HS-27A (cell line): Measurements from ENCODE around the gene APBB2.
"Not testable (repeated sequence)": the region's sequence is repeated elsewhere in the genome, so short reads cannot be mapped to it uniquely, and the experiment has no call there.

Source experiments
- DNase-seq: peaks from one replicate; pipeline ENCODE4 v3.0.0-alpha.2; 2012; ENCODE audit warnings: low read depth, missing footprints

APBB2 gene

GRCh38 chr4:41014158-41014557, 200.2 kb downstream of the APBB2 start:
- DNase-seq = no peak

DNA sequence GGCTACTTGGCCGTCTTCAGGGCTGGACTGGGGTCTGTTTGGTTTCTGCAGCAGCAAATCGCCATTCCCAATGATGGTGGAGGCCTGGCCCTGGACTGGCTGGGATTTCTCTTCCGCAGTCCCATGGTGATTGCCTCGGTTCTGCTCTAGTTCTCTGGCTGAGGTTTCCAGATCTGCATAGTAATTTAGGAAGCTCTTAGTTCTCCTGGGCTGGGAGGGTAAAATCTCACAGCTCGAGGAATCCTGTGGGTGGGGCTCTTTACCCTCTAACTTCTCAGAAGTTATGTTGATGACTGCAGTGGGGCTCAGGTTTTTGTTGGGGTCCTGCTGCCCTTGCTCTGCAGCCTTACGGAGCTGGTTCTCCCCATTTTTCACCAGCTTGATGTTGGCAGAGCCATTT, 200.6 kb downstream of the APBB2 start:
- no peak for DNase-seq

GRCh38 chr4:41012911-41013310, 201.4 kb downstream of the APBB2 start:
- no peak for DNase-seq

DNA sequence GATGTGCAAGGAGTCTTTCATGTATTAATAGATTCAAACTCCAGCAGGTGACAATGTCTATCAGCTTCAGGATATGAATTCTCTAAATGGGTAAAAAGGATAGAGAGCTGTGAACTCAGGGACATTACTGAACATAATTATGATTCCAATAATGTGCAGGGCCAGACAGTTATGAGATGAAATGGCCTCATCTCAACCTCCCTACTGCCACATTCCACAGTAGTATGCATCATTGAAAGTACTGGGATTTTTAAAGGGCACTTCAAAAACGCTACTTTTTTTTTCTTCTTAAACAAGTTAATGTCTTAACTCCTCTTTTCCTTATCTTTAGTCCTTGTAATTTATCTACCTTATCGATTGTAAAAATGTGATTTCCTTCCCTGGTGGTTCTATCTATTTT, 202.0 kb downstream of the APBB2 start:
- DNase-seq = no peak

GRCh38 chr4:41009411-41009810, 204.9 kb downstream of the APBB2 start:
- no peak for DNase-seq

DNA sequence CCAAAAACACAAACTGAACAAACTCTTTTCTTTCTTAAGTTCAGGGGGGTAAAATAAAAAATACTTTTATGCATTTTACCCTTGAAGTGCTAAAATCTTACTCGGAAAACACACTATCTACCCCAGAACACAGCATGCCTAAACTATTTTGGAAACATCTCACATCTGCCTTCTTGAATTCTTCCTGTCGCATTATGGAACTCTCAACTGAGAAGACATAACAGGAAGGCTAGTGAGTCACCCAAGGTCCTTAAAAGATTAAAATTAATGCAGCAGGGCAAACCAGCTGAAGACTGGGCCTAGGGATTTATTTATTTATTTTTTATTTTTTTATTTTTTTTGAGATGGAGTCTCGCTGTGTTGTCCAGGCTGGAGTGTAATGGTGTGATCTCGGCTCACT, 208.2 kb downstream of the APBB2 start:
- no peak for DNase-seq

- no peak for DNase-seq
Measured at GRCh38 chr4:41002309-41002708, 212.0 kb downstream of the APBB2 start.

DNA sequence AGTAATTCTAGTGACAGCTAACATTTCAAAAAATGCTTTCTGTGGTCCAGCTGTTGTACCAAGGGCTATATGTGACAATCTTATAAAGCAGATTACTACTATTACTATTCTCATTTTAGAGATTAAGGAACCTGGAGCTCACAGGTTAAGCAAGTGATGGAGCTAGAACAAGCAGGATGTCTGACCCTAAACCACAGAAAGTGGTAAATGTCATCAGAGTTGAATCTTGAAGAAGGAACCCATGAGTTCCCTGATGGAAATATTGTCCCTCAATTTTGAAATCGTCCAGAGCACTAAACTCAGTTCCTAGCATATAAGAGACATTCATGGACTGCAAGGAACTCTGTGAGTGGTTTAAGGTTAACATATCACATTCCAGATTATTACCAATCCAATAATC, 214.0 kb downstream of the APBB2 start:
- no peak for DNase-seq

DNA sequence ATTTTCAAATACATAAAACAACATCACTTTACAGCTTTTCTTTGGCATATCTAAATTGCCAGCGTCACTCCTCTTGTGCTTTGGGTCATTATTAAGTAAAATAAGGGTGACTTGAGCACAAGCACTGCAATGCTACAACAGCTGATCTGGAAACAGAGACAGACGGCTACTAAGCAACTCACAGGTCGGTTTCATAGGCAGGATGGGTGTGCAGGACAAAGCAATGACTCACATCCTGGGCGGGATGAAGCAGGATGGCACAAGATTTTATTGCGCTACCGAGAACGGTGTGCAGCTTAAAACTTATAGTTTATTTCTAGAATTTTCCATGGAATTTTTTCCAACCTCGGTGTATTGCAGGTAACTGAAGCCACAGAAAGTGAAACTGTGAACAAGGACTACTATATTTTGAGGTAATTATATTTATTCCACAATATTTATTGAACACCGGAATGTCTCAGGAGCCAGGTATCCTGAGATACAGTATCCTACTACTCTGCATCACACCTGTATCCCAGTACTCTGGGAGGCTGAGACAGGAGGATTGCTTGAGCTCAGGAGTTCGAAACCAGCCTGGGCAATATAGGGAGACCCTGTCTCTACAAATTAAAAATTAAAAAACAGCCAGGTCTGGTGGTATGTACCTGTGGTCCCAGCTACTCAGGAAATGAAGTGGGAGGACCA, 215.5 kb downstream of the APBB2 start:
- DNase-seq = no peak

DNA sequence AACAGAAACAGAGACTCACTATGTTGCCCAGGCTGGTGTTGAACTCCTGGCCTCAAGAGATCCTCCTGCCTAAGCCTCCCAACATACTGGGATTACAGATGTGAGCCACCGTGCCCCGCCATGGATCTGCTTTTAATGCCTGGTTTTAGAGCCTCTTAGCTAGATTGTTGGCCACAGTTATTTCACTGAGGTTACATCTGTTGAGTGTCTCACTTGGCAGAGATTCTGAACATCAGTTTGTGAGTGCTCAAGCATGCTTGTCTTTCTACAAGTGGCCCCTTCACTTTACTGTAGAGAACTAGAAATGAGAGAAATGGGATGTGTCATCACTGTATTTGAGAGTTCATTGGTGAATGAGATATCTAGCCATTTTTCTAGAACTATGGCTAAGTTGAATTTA, 218.5 kb downstream of the APBB2 start:
- no peak for DNase-seq

- DNase-seq = peak; percentile 88
Measured at GRCh38 chr4:40994321-40994720, 220.0 kb downstream of the APBB2 start.

DNA sequence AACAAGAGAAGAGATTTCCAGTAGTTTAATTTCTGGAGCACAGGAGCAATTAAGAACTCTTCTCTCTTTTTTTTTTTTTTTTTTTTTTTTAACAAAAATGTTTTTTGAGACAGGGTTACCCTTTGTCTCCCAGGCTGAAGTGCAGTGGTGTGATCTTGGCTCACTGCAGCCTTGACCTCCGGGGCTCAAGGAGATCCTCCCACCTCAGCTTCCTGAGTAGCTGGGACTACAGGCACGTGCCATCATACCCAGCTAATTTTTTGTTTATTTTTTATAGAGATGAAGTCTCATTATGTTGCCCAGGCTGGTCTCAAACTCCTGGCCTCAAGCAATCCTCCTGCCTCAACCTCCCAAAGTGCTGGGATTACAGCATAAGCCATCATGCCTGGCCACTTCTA, 221.0 kb downstream of the APBB2 start:
- not testable (repeated sequence) for DNase-seq

- DNase-seq = no peak
Measured at GRCh38 chr4:40992472-40993295, 221.7 kb downstream of the APBB2 start.

DNA sequence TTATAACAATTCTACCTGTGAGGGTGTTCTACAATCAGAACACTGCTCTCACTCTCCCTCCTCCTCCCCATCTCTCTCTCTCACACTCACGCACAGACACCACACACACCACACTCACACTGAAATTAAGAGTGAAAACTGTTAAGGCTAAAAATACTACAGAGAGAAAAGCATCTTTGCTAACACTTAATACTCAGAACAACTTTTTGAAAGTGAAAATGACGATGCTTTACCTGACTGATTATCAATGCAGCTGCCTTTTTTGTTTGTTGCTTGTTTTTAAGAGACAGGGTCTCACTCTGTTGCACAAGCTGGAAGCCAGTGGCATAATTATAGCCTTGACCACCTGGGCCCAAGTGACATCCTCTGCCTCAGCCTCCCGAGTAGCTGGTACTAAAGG, 222.4 kb downstream of the APBB2 start:
- no peak for DNase-seq

DNA sequence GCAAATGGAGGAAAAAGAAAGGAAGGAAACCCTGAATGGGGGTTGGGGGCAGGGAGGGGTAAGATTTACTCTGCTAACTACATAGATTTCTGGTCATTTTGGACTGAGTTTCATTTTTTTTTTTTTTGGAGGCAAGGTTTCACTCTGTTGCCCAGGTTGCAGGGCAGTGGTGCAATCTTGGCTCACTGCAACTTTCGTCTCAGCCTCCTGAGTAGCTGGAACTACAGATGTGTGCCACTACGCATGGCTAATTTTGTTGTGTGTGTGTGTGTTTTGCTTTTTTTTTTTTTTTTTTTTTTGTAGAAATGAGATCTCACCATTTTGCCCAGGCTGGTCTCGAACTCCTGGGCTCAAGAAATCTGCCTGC, 223.5 kb downstream of the APBB2 start:
- no peak for DNase-seq

DNA sequence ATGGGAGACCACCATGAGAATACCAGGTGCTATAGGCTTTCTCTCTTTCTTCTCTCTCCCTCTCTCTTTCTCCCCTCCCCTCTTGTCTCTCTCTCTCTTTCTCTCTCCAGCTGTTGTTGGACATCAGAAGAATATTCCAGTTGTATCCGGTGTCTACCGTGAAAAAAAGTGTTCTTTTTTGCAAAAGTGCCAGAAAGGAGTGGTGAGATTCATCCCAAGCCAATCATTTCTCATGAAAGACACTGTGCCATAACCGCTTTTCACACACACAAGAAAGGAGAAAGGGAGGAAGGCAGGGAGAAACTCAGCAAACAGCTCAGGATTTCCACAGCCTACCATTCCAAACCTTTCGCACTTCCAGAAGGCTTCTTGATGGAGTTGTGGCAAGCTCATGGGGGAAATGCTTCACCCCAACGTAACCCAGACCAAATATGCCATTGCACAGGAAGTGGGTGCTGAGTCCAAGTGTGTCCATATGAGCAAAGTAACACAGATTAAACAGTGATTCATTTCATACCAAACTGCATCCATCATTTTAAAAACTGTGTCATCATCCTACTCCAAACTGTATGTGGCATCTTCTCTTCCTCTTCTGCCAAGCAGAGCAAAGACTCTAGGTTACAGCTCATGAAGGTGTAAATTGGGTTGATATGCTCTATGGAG, 224.0 kb downstream of the APBB2 start:
- DNase-seq = peak; percentile 99

DNA sequence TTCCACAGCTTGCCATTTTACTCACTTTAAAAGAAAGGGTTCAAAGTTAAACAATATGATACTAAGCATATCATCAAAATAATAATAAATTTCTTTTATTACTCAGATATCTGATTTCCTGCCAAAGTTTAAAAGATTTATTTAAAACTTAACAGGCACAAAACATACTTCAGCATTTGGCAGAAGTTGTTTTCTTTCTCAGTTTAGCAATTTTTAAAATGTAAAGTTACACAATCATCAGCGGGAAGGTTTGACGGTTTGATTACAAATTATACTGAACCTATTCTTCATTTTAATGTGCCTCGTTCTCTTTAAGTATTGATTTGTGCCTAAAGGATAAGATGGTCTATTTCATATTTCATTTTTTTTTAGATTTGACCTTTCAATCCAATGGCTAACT, 227.2 kb downstream of the APBB2 start:
- DNase-seq = no peak

DNA sequence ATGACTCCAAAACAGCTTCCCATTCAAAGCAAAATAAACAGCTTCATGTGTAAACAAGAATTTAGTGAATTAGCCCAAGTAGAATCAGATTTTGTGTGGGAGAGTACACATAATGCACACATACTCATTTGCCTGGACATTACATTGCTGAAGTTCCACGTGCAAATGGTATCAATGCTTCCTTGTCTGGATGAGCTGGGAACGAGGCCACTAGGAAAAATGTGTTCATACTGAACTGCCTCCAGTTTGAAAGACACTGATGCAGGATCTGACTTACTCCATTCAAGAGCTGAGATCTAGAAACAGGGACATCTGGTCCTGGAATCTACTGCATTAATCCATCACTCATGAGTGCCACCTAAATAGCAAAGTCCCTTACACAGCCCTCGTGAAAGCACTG, 228.0 kb downstream of the APBB2 start:
- no peak for DNase-seq

- DNase-seq = no peak
Measured at GRCh38 chr4:40984051-40984450, 230.3 kb downstream of the APBB2 start.

DNA sequence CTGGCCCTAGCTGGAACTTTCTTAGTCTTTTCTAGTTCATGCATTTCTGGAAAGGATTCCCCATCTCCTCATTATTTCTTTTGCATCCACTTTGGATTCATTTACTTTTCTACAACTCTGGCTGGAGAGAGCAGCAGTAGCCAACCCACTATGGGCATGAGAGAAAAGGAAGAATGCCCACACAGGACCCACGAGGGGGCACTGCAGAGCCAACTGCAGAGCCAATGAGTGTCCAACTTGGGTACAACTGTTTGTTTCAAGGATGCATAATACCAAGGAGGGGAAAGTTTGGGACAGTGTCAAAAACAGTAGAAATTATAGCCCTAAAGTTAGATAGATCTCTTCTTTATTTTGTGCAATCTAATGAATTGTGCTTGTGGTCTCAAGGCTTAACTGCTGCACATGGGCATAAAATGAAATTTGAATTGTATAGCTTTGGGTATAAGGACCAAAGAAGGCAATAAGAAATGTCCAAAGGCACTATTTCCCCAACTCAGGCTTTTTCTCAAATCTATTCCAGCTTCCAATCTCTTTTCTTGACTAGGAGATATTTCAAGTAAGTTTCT, 233.9 kb downstream of the APBB2 start:
- DNase-seq = no peak

DNA sequence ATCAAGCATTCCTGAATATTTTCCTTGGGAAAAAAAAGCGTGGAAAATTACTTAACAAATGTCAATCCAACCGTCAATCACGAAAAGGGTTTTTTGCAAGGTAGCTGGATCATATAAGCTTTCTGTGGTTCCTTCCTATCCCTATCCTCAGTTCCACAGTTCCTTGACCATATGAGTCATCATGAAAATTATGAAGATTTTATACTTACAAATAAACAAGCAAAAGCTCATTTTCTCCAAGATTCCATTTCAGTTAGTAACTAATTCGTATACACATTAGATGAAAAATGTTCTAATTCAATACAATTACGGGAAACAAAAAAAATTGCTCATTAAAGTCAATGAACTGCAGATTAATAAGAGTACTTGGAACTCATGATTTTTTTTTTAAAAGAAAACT, 235.8 kb downstream of the APBB2 start:
- no peak for DNase-seq

DNA sequence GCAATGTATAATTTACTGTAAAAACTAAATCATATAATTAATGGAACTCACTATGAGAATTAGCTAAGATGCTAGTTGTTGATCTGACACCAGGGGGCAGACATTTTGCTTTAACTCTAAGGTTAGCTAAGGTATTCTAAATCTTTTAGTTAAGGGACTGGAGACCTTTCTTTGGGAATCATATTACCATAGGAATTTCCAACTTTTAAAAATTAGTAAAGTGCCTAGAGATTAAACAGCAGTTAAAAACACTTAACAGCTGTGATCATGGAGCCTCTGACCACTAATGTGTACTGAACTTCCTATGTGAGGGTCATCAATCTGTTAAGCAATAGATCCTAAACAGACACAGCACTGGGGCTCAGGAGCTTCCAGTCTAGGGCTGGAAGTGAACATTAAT, 238.0 kb downstream of the APBB2 start:
- no peak for DNase-seq

DNA sequence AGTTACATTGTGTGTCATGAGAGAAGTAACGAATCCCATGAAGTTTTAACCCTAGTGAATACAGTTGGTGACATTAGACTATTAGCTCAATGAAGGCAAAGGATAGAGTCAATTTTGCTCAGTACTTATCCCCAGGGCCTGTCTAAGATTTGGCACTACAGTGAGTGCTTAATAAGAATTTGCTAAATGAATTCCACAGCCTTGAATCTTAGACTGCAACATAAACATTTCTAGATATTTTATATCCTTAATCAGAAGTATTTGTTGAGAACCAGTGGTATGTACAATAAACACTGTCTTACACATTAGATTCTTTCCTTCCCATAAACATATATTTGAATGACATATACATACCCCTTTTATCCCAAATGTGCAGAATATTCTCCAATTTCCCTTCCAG, 241.6 kb downstream of the APBB2 start:
- DNase-seq = no peak
